ENCODE data around the gene COBLL1.

Gene COBLL1

GRCh38 chr2:164842624-164842966, 972 bp upstream of the COBLL1 start:
- TF ChIP-seq, protein P1, sequence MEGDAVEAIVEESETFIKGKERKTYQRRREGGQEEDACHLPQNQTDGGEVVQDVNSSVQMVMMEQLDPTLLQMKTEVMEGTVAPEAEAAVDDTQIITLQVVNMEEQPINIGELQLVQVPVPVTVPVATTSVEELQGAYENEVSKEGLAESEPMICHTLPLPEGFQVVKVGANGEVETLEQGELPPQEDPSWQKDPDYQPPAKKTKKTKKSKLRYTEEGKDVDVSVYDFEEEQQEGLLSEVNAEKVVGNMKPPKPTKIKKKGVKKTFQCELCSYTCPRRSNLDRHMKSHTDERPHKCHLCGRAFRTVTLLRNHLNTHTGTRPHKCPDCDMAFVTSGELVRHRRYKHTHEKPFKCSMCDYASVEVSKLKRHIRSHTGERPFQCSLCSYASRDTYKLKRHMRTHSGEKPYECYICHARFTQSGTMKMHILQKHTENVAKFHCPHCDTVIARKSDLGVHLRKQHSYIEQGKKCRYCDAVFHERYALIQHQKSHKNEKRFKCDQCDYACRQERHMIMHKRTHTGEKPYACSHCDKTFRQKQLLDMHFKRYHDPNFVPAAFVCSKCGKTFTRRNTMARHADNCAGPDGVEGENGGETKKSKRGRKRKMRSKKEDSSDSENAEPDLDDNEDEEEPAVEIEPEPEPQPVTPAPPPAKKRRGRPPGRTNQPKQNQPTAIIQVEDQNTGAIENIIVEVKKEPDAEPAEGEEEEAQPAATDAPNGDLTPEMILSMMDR (IDR thresholded peaks at IDR 0.05; ENCODE audit: low read depth, low read length, missing control alignments): no peak
- no peak overlapping the region for H3K4me3 ChIP-seq (ENCODE audit: low read depth, low read length)
- DNase-seq (ENCODE audit: low read depth): no peak

GRCh38 chr2:164840930-164841718, 499 bp downstream of the COBLL1 start:
- H3K4me3 ChIP-seq (ENCODE audit: low read depth, low read length): peak overlapping the region; percentile 48
- TF ChIP-seq, protein P1 (IDR thresholded peaks at IDR 0.05; ENCODE audit: low read depth, low read length, missing control alignments): no peak
- no peak for DNase-seq (ENCODE audit: low read depth)

DNA sequence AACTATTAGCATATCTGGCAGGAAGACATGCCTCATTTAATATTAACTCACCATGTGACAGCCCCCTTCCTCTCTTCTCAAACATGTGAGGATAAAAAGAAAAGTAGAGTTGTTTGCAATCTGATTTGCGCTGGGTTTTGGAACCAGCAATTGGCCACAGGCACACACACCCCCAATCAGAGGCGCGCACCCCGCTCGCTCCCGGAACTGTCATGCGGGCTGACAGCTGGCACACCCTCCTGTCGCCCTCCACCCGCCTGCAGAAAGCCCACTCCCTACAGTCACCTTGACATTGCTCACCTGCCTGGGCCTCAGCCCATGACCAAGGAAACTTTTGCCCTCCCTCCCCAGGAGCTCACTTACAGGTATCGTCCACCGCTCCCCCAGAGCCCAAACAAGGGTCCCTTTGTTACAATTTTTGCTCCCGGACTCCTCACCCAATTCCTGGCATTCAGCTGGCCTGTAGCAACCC, 1.1 kb downstream of the COBLL1 start:
- DNase-seq (ENCODE audit: low read depth): no peak
- H3K4me3 ChIP-seq (ENCODE audit: low read depth, low read length): no peak overlapping the region
- TF ChIP-seq, protein P1 (IDR thresholded peaks at IDR 0.05; ENCODE audit: low read depth, low read length, missing control alignments): no peak

DNA sequence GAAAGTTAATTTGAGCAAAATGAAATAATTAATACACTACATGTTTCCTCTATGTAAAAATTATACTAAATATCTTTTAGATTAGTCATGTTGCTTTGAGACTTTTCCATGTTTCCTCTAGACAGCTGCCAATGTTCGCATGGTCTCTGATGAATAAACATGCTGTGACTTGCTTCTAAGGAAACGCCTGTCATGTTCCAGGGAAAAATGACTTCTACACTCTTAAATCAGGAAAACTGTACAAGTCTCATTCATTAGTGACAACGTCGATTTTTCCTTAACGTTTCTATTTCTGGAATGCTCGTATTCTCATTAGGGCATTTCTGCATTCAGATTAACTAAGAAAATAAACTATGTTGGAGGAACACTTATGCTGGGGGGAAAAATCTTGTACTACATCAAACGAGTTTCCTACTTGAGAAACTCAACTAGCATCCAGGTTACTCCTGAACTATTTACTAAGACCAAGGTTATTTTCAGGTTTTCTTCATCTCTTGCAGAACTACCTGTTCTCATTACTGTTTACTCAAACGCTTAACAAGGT, 1.6 kb downstream of the COBLL1 start:
- H3K4me3 ChIP-seq (ENCODE audit: low read depth, low read length): no peak overlapping the region

GRCh38 chr2:164837807-164838206, 3.8 kb downstream of the COBLL1 start:
- no peak overlapping the region for H3K4me3 ChIP-seq (ENCODE audit: low read depth, low read length)
- TF ChIP-seq, protein P1 (IDR thresholded peaks at IDR 0.05; ENCODE audit: low read depth, low read length, missing control alignments): no peak
- no peak for DNase-seq (ENCODE audit: low read depth)

More for the DNA sequence above, 1.6 kb downstream of the COBLL1 start:
- TF ChIP-seq, protein P1 (IDR thresholded peaks at IDR 0.05; ENCODE audit: low read depth, low read length, missing control alignments): no peak
- no peak for DNase-seq (ENCODE audit: low read depth)

- TF ChIP-seq, protein P1 (IDR thresholded peaks at IDR 0.05; ENCODE audit: low read depth, low read length, missing control alignments): no peak
- DNase-seq (ENCODE audit: low read depth): no peak
- no peak overlapping the region for H3K4me3 ChIP-seq (ENCODE audit: low read depth, low read length)
Observed at GRCh38 chr2:164836907-164837306, 4.7 kb downstream of the COBLL1 start.
